ENCODE results near the gene CLDN9.

GRCh38 chr16:3009568-3010390 is 2.9 kb upstream of the CLDN9 start:
- TF ChIP-seq CTCF (IDR thresholded peaks at IDR 0.05): no peak
- no peak for TF ChIP-seq ZFX (IDR thresholded peaks at IDR 0.05; ENCODE audit: borderline replicate concordance)
